Loucy (cell line): Measurements from ENCODE around the gene CRNKL1.

Source experiments
- EZH2phosphoT487 ChIP-seq: fragments of 200-600 bp; IDR thresholded peaks from 2 replicates; pipeline ENCODE4 v1.6.1; 2018; ENCODE audit warnings: antibody characterized with exemption, mild to moderate bottlenecking, moderate library complexity, borderline replicate concordance
- TF ChIP-seq, protein P1 (sequence below): fragments of 200-600 bp; sonication (generic); conservative IDR thresholded peaks from 2 replicates; pipeline ENCODE4 v1.5.1; 2014; ENCODE audit warnings: mild to moderate bottlenecking, antibody characterized with exemption, low read length

DNA sequence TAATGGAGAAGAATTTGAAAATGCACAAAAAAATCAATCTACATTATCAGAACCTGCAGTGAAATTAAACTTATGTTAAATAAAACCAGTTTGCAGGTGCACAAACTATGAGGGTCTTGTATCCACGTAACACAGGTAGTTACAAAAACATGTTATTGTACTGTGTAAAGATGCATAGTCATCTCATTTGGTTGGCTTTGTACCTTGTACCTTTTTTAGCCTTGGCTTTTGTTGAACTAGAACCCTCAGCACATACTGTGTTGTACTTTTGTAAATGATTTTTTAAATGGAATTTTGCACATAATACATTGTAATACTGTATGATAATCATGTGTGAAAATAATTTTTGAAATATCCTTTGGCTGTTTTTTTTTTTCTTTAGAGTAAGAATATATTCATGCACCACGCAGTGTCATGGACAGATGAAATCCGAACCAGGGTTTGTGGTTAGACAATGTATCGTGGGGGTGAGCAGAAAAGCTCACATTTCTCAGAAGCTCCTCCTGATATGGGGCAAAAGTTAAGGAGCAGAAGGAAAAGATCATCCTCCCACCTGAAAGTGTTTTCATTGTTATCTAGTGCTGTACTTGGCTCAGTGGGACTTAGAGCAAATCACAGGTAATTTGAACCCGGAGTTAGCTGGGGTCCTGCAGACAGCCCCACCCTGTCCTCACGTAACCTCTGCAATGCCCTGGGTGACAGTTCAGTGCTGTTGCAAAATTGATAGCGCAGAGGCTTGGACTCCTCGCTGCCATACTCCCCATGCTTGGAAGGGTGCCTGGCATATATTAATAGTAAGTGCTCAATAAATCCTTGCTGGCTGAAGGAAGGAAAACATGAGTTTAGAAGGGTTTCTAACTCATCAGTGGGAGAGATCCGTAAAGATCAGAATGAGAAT lies 49.9 kb downstream of the CRNKL1 start:
- TF ChIP-seq, protein P1, sequence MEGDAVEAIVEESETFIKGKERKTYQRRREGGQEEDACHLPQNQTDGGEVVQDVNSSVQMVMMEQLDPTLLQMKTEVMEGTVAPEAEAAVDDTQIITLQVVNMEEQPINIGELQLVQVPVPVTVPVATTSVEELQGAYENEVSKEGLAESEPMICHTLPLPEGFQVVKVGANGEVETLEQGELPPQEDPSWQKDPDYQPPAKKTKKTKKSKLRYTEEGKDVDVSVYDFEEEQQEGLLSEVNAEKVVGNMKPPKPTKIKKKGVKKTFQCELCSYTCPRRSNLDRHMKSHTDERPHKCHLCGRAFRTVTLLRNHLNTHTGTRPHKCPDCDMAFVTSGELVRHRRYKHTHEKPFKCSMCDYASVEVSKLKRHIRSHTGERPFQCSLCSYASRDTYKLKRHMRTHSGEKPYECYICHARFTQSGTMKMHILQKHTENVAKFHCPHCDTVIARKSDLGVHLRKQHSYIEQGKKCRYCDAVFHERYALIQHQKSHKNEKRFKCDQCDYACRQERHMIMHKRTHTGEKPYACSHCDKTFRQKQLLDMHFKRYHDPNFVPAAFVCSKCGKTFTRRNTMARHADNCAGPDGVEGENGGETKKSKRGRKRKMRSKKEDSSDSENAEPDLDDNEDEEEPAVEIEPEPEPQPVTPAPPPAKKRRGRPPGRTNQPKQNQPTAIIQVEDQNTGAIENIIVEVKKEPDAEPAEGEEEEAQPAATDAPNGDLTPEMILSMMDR = no peak
- TF ChIP-seq EZH2phosphoT487 = no peak
